Inflammatory macrophage (primary cell): Measurements from ENCODE around the gene EYA2.
"Not testable (repeated sequence)": the region's sequence is repeated elsewhere in the genome, so short reads cannot be mapped to it uniquely, and the experiment has no call there.

Experiments used
- DNase-seq, 2 donors: peaks; one replicate each; pipeline ENCODE4 v3.0.0-alpha.2; 2020 to 2022

EYA2 gene

GRCh38 chr20:47187450-47188195 lies 293.0 kb downstream of the EYA2 start:
- no peak for DNase-seq

- DNase-seq: no peak
Measured at GRCh38 chr20:47188540-47188939, 293.9 kb downstream of the EYA2 start.

DNA sequence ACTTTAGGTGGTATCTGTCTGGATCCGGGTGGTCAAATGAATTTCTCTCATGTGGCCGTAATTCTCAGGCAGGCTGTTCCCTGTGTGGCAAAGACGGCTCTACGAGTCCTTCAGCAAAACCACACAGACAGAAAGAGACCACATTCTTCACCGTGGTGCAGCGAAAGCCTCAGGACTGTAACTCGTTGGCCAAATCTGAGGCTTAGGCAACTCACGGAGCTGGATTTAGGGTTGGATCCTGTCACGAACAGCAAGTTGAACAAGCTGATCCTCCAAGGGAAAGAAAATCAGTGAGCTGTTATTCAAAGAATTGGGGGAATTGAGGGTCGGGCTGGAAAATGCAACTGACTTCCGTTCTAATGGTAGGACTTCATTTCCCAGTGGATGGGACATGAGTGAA lies 294.4 kb downstream of the EYA2 start:
- no peak for DNase-seq

DNA sequence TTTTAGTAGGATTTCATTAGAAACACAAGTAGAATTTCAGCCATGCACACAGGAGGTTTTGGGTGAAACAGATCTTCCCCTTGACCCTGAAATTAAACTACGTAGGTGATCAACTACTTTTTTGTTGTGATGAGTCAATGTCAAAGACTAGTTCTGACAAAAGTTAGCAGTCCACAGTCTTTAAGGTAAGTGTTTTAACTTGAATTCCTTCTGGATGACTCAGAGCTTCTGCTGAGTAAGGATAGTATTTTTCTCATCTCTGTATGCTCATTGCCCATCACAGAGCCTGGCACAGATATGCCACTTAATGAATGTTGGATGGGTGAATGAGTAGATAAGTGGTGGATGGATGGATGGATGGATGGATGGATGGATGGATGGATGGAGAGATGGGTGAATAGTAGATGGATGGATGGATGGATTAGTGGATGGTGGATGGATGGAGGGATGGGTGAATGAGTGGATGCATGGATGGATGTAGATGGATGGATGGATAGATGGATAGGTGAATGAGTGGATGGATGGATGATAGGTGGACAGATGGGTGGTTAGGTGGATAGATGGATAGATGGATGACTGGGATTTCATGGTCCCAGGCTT lies 296.5 kb downstream of the EYA2 start:
- no peak for DNase-seq

GRCh38 chr20:47191956-47192355 lies 297.3 kb downstream of the EYA2 start:
- DNase-seq: no peak

GRCh38 chr20:47195573-47195972 lies 300.9 kb downstream of the EYA2 start:
- no peak for DNase-seq

DNA sequence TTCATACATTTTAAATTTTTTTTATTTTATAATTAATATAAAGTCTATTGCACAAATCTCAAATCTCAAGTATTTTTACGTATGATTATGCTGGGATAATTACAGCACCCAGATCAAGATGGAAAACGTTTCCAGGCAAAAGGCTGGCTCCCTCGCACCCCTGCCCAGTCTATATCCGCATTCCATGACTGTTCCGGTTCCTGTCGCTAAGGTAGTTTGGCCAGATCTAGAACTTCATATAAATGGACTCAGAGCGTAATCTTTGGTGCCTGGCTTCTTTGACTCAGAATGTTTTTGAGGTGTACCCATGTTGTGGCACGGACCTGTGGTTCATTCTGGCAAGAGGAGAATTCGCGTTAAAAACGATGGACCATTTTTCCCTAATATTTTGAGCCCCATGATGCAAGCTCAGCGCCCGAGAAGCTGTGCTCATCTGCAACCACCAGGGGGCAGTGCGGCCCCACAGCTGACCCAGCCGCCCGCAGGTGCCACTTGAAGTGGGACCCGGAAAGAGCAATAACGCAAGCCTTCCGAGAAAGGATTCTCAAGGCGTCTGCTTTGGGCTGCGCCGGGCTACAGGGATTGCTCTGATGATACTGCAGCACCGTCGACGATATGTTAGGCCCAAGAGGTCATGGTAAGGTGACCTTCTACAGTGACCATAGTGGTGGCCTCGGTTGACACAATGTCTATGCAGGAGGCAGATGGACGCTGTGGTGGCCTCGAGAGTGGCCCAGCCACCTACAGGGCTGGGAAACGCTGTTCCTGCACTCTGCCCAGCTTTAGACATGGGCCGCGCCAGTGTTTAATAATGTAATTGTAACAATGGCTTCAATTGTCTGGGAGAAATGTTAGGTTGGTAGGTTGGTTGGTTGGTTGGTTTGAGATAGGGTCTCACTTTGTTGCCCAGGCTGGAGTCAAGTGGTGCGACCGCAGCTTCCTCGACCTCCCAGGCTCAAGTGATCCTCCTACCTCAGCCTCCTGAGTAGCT lies 301.7 kb downstream of the EYA2 start:
- peak; percentile 67 to 78 for DNase-seq

DNA sequence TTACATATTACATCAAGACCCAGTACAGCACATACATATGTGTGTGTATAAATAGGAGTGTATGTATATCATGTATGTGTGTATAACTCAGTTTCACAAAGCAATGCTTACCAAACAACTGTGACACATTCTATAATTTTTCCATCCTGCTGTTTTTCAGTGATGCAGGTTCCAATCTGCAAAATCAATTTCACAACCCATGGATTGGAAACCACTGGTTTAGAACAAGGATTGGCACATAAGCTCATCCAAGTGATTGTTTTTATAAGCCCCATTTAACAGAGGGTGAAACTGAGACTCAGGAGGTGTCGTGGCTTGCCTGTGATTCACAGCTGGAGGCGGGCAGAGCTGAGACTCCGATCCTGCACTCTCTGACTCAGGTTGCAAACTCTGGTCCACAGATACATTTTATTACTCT lies 303.6 kb downstream of the EYA2 start:
- no peak for DNase-seq

- DNase-seq: no peak
Measured at GRCh38 chr20:47198996-47199552, 304.4 kb downstream of the EYA2 start.

- no peak for DNase-seq
Measured at GRCh38 chr20:47201074-47201730, 306.6 kb downstream of the EYA2 start.

GRCh38 chr20:47202733-47203667 lies 308.4 kb downstream of the EYA2 start:
- DNase-seq: peak in 1 of 2 donors; percentile 31

DNA sequence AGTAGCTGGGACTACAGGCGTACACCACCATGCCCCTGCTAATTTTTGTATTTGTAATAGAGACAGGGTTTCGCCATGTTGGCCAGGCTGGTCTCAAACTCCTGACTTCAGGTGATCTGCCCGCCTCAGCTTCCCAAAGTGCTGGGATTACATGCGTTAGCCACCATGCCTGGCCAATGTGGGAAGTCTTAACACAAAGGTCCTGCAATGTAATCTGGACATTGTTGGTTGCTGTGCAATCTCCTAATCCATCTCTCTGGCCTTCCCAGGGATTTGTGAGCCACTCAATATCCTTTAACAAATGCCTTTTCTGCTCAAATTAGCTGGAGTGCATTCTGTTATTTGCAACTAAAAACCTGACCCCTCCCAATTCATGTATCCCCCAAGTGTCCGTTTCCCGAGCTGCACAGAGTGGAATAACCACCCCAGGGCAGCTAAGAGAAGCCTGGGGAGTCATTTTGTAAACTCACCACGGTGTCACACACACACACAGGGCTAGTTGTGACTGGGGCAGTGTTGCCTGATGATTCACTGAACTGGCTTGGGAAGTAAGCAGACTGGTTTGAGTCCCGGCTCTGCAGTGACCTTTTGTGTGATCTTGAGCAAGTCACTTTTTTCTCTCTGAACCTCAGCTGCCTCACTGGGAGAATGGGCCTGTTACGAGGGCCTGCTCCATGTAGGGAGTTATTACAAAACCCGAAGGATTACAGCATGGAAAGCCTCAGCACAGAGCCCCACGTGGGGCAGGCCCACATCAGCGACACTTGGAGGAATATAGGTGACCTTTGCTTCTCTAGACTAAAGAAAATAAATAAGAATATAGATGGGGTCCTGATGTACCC lies 309.6 kb downstream of the EYA2 start:
- peak in 1 of 2 donors; percentile 23 for DNase-seq

DNA sequence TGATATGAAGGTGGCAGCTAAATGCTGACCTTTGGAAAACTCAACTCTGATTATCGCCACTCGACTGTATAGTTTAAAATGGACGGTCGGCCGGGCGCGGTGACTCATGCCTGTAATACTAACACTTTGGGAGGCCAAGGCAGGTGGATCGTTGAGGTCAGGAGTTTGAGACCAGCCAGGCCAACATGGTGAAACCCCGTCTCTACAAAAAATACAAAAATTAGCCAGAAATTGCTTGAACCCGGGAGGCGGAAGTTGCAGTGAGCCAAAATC lies 310.1 kb downstream of the EYA2 start:
- DNase-seq: not testable (repeated sequence)

- DNase-seq: peak; percentile 24 to 50
Measured at GRCh38 chr20:47205577-47206123, 311.0 kb downstream of the EYA2 start.

DNA sequence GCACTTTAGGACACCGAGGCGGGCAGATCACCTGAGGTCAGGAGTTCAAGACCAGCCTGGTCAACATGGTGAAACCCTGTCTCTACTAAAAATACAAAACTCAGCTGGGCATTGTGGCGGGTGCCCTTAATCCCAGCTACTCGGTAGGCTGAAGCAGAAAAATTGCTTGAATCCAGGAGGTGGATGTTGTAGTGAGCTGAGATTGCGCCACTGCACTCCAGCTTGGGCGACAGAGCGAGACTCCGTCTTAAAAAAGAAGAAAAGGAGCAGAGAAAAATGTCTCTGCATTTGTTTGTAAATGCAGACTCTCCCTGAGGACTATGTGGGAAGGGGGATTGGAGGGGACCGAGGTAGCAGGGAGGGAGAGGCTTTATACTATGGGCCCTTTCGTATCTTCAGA lies 311.9 kb downstream of the EYA2 start:
- DNase-seq: not testable (repeated sequence)

DNA sequence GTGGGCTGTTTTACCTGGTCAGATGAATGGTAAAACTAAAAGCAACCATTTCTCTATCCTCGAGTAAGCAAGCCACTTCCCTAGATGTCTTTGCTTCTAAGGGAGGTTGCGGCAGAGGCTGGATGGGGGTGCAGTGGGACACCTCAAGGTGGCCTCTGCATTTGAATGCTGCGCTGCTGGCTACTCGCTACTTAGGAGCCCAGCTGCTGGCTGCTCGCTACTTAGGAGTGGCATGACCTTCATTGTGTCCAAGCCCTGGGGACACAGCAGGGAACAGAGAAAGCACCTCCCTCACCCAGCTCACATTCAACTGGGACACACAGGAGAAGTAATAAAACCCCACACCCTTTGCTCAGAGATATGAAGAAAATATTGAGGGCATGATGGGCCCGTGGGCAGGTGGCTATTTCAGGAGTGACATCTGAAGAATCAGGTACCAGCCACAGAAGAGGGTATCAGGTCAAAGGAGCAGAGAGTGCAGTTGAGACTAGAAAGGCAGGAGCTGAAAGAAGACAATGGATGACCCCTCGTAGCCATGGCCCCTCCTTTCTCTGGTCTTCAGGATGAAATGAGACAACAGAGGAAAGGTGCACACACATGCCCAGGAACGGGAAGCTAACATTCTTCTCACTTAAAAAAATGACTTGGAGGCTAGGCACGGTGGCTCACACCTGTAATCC lies 312.5 kb downstream of the EYA2 start:
- no peak for DNase-seq

GRCh38 chr20:47208534-47209174 lies 314.0 kb downstream of the EYA2 start:
- no peak for DNase-seq

- no peak for DNase-seq
Measured at GRCh38 chr20:47209982-47210381, 315.3 kb downstream of the EYA2 start.

GRCh38 chr20:47210470-47210869 lies 315.8 kb downstream of the EYA2 start:
- DNase-seq: no peak
